Hepatocyte (in vitro differentiated cells): ENCODE data around the gene RRAD.

ENCODE experiments used
- CTCF ChIP-seq: fragments of 200-600 bp; sonication (generic); IDR thresholded peaks from 2 replicates; pipeline ENCODE4 v1.5.1; 2016; ENCODE audit warnings: antibody characterized with exemption, mild to moderate bottlenecking; ENCODE audit not compliant: poor library complexity
- EZH2phosphoT487 ChIP-seq: fragments of 200-600 bp; sonication (generic); IDR thresholded peaks from one replicate; pipeline ENCODE4 v1.6.1; 2018; ENCODE audit warnings: antibody characterized with exemption, mild to moderate bottlenecking, low read depth, moderate library complexity; ENCODE audit not compliant: unreplicated experiment, severe bottlenecking

- TF ChIP-seq CTCF (no peak), EZH2phosphoT487 (no peak)
Observed at GRCh38 chr16:66920299-66920590, 5.1 kb downstream of the RRAD start.
